Calu3 (cell line): ENCODE results near the gene STK16. TPM values are rescaled to one million over a fixed set of nuclear protein-coding genes. Genes with fewer than 3 reads are reported as not detected.

ENCODE experiments used
- BruUV-seq: library from RNA; stranded (reverse); fragments of 400-500 nt; replicated peaks from 2 replicates; lab custom pipeline; 2021; lab: Mats Ljungman, UMichigan
- CTCF ChIA-PET: fragments of 300-600 bp; sonication (Branson Sonifier 250); formaldehyde crosslinking; loops from one replicate; lab custom pipeline; 2022; ENCODE audit warnings: antibody characterized with exemption; lab: Charles Lee
- DNase-seq: peaks from one replicate; pipeline ENCODE4 v3.0.0; 2022
- H3K27ac Mint-ChIP-seq: one replicate; pipeline ENCODE4 v1.8.0; 2022; ENCODE audit warnings: mixed read lengths; ENCODE audit not compliant: unreplicated experiment
- H3K27me3 Mint-ChIP-seq: one replicate; pipeline ENCODE4 v1.8.0; 2022; ENCODE audit warnings: mixed read lengths; ENCODE audit not compliant: unreplicated experiment
- H3K36me3 Mint-ChIP-seq: one replicate; pipeline ENCODE4 v1.8.0; 2022; ENCODE audit warnings: mild to moderate bottlenecking, moderate library complexity, mixed read lengths; ENCODE audit not compliant: insufficient read depth, unreplicated experiment
- H3K4me1 Mint-ChIP-seq: one replicate; pipeline ENCODE4 v1.8.0; 2022; ENCODE audit warnings: mild to moderate bottlenecking, low read depth, mixed read lengths; ENCODE audit not compliant: unreplicated experiment
- H3K4me3 Mint-ChIP-seq: one replicate; pipeline ENCODE4 v1.8.0; 2022; ENCODE audit warnings: mild to moderate bottlenecking, low read depth, moderate library complexity, mixed read lengths; ENCODE audit not compliant: unreplicated experiment
- H3K9me3 Mint-ChIP-seq: one replicate; pipeline ENCODE4 v1.8.0; 2022; ENCODE audit warnings: low read depth, mixed read lengths; ENCODE audit not compliant: unreplicated experiment
- CTCF ChIP-seq: fragments of 200-600 bp; IDR thresholded peaks from one replicate; pipeline ENCODE4 v1.8.0; 2022; ENCODE audit warnings: antibody characterized with exemption; ENCODE audit not compliant: unreplicated experiment
- intact Hi-C: fragments of 100-400 bp; cut with micrococcal nuclease; formaldehyde crosslinking; loops from one replicate; pipeline ENCODE4 v1.10.0; 2022; ENCODE audit not compliant: unreplicated experiment
- total RNA-seq: library from RNA; stranded (reverse); gene quantifications from 2 replicates; pipeline ENCODE4 v1.2.3, GENCODE V29; 2022

The STK16 gene
- total RNA-seq, 1 experiment from 2014 or later: 26.7 TPM

GRCh38 chr2:219252570-219252899, 7.3 kb downstream of the STK16 start:
- Mint-ChIP-seq H3K9me3 (no peaks in the 10 kb centered on the region), H3K4me1 (peaks cover 56% of the 10 kb centered on the region), H3K27ac (peak overlapping the region; percentile 70), H3K36me3 (peaks cover 55% of the 10 kb centered on the region), H3K4me3 (peak overlapping the region; percentile 95), H3K27me3 (no peaks in the 10 kb centered on the region)
- no TSS peak for BruUV-seq
- CTCF ChIA-PET: interaction anchor here (1.5 to 3.2 kb wide), 3 partner anchors 27 to 42 kb away, joined by 5 to 10 read pairs (median 7); partner anchors contain the start of gene DNAJB2
- TF ChIP-seq CTCF: no peak
- intact Hi-C loops: loop anchor here (5.0 kb wide), 1 partner anchor 45 kb away; no protein-coding TSS in a partner anchor
- no peak for DNase-seq

- H3K9me3 Mint-ChIP-seq: no peaks in the 10 kb centered on the region
- H3K36me3 Mint-ChIP-seq: peaks cover 55% of the 10 kb centered on the region
- BruUV-seq: TSS peak; percentile 54
- peak; percentile 36 for DNase-seq
- peak within 1 kb of the TSS; percentile 95 for H3K4me3 Mint-ChIP-seq
- TF ChIP-seq CTCF: no peak
- H3K4me1 Mint-ChIP-seq: peaks cover 54% of the 10 kb centered on the region
- CTCF ChIA-PET: interaction anchor here (0.8 to 3.2 kb wide), 6 partner anchors 8 to 47 kb away, joined by 3 to 10 read pairs (median 4); partner anchors contain the start of genes DNAJB2, GLB1L, STK16 and ZFAND2B
- no peaks in the 10 kb centered on the region for H3K27me3 Mint-ChIP-seq
- peak within 1 kb of the TSS; percentile 70 for H3K27ac Mint-ChIP-seq
- intact Hi-C loops: loop anchor here (5.0 kb wide), 1 partner anchor 44 kb away; no protein-coding TSS in a partner anchor
These were observed 7.8 kb downstream of the STK16 start, which contains the start of gene TUBA4B for GRCh38 chr2:219252900-219253752. Gene TUBA4B, plus strand, starts transcription at chr2:219253243. Its CDS starts 165 bp downstream, at chr2:219253408.

- peak within 1 kb of the TSS; percentile 70 for H3K27ac Mint-ChIP-seq
- H3K27me3 Mint-ChIP-seq: peaks cover 1% of the 10 kb centered on the region
- peaks cover 45% of the 10 kb centered on the region for H3K4me1 Mint-ChIP-seq
- H3K9me3 Mint-ChIP-seq: no peaks in the 10 kb centered on the region
- peak; percentile 87 for DNase-seq
- peaks cover 51% of the 10 kb centered on the region for H3K36me3 Mint-ChIP-seq
- CTCF ChIA-PET: interaction anchor here (0.7 to 3.2 kb wide), 8 partner anchors 9 to 48 kb away, joined by 3 to 10 read pairs (median 4); partner anchors contain the start of genes DNAJB2, GLB1L, STK16 and ZFAND2B
- BruUV-seq: no TSS peak
- TF ChIP-seq CTCF: no peak
- peak within 1 kb of the TSS; percentile 95 for H3K4me3 Mint-ChIP-seq
- intact Hi-C loops: loop anchor here (5.0 kb wide), 1 partner anchor 43 kb away; no protein-coding TSS in a partner anchor
These were observed 8.7 kb downstream of the STK16 start, which contains the start of gene TUBA4A for GRCh38 chr2:219253753-219254589. Gene TUBA4A, minus strand, starts transcription at chr2:219253918. Its CDS starts 60 bp downstream, at chr2:219253858.
